NCI-H748 (cell line): ENCODE measurements around the gene RGL1.
"Not testable (repeated sequence)": the region's sequence is repeated elsewhere in the genome, so short reads cannot be mapped to it uniquely, and the experiment has no call there.

Source experiments
- DNase-seq: peaks from one replicate; lab custom pipeline; 2025; ENCODE audit not compliant: unreplicated experiment; lab: John Stamatoyannopoulos, UW

Gene RGL1

DNA sequence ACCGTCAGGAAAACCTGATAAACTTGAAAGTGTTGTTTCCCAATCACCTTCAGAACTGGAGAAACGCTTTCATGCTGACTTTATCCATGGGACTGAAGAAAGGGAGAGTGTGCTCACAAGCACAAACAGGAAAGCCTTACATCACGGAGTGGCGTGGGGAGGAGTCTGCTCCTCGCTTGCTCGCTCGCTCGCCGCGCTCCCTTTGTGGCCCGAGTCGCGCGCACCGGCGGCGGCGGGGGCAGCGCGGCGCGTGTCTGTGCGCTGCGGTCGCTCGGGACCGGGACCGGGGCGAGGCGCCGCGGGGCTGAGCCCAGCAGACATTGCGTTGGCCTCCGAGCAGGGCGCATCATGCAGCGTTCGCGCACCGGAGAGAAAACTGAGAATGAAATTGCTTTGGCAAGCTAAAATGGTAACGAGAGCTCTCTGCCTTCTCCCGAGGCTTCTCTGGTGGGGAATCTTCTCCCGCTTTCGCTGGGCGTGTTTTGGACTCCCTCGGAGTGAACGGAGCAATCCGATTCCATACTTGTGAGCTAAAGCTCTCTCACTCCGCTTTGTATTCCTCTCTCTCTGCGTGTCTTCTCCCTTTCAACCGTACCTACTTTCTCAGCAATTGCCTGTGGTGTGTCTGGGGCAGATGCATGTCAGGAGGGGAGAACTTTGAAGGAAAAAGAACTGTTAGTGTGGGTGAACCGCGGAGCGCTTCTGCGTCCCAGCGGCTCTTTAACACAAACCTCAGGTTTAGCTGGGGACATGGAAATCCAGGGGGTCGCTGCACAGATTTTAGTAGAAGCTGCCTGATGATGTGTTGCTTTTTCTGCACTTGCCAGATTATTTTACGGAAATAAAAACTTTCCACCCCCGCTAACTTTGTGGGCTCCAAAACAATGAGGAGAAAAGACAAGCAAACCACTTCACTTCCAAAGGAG lies at the start of gene RGL1:
RGL1 (plus strand) TSS at position 205 of the 926 bp plus-strand sequence; CDS start at position 383, 178 bp downstream.
- DNase-seq, result peak; percentile 68

GRCh38 chr1:183756326-183756725 lies 48.6 kb upstream of the RGL1 start:
- DNase-seq, result no peak

DNA sequence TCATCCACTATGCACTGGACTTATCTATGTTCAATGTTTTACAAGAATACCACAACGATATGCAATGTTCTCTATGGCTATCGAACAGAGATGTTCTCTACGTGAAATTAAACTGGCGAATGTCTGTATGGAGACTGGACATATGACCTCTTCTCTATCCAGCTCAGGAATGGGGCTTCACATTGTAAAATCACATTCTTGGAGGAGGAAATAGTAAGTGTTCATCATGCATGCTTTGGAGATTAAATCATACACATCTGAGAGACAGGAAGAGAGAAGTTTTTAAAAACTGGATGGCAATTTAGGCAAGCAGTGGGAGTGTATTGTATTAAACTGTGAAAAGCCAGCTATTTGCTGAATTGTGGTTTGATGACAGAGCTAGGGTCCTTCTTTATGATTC lies 47.9 kb upstream of the RGL1 start:
- DNase-seq, result no peak

GRCh38 chr1:183758913-183759312 lies 46.0 kb upstream of the RGL1 start:
- DNase-seq, result no peak

GRCh38 chr1:183760661-183761060 lies 44.3 kb upstream of the RGL1 start:
- no peak for DNase-seq

GRCh38 chr1:183761871-183762270 lies 43.0 kb upstream of the RGL1 start:
- DNase-seq, result no peak

DNA sequence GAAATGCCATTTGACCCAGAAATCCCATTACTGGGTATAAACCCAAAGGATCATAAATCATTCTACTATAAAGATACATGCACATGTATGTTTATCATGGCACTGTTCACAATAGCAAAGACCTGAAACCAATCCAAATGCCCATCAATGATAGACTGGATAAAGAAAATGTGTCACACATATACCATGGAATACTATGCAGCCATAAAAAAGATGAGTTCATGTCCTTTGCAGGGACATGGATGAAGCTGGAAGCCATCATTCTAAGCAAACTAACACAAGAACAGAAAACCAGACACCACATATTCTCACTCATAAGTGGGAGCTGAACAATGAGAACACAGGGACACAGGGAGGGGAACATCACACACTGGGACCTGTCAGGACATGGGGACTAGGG lies 42.1 kb upstream of the RGL1 start:
- DNase-seq, result not testable (repeated sequence)

DNA sequence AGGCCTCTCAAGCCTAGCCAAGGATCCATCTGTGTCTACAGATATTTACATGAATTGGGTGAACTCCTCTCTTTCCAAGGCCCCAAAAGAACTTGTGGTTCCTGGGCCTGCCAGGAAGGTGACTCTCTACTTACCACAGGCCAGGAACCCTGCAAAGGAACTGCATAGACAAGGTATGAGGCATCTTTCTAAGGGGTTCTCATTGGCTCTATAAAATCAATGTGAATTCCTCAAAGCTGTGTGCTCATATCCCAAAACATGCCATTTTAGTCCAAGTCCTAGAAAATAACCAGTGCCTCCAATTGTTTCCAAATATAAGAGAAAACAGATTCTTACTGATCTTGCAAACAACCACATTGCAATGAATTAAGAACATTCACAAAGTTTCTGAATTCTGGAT lies 39.9 kb upstream of the RGL1 start:
- DNase-seq, result no peak

- no peak for DNase-seq
These were observed 34.7 kb upstream of the RGL1 start for GRCh38 chr1:183769956-183770815.

- DNase-seq, result no peak
These were observed 34.1 kb upstream of the RGL1 start for GRCh38 chr1:183770816-183771128.

DNA sequence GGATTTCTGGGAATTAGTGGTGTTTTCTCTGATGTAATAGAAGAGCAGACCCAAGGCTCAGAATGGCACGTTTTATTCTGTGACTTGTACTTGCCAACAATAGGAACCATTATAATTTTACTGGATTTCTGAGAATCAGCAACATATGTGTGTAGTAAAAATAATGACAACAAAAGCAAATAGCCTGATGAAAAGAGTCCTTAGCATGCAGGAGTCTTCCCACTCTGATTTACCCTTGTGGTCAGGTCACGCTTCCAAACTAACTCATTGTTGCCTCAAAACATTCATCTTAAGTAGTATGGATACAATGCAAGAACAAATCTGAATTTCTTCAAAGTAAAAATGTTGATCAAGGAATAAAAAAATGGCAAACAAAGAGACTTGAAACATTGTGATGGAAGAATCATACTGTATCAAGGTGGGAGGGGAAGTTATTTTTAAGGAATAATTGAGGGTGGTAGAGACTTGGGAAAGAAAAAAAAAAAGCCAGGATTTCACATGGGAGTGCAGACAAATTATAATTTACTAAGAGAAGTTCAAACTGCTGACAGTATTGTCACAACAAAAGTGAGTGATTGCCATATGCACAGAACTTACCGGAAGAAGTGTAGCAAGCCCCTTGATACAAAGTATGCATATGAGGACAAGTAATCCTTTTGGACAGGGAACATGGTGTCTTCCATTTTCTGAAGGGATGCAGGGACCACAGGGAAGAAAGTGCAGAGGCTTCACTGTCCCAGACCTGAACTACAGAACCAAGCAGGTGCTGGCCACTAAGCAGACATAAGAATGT lies 31.2 kb upstream of the RGL1 start:
- DNase-seq, result no peak

DNA sequence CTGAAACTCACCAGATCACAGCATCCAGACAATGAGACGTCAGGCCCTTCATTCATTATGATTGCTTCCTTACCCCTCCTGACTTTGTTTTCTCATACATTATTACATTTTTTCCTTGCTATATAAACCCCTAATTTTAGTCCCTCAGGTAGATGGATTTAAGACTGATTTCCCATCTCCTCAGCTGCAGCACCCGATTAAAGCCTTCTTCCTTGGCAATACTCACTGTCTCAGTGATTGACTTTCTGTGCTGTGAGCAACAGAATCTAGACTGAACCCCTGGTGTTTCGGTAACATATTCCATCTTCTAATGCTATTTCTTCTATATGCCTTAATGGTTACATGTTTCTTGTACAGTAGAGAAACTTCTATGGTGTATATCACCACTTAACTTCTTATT lies 30.0 kb upstream of the RGL1 start:
- no peak for DNase-seq

DNA sequence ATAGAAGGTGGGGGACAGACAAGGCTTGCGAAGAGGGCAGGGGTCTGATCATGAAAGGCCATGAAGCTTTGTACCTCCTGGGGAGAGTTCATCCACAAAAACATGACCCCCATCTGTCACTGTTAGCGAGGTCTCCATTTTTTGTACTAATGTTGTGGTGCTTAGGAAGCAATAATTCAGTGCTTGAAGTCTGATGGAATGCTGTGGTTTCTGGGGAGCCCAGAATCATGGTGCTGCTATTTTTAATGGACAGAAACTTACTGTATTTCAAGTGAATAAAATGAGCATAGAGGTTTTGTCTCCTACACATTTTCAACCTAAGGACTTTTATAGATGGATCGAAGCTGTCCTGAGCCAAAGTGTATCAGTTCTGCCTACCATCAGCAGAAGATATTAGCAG lies 28.2 kb upstream of the RGL1 start:
- no peak for DNase-seq

- DNase-seq, result peak; percentile 13
These were observed 27.6 kb upstream of the RGL1 start for GRCh38 chr1:183777328-183777727.

GRCh38 chr1:183778045-183778444 lies 26.9 kb upstream of the RGL1 start:
- DNase-seq, result no peak

DNA sequence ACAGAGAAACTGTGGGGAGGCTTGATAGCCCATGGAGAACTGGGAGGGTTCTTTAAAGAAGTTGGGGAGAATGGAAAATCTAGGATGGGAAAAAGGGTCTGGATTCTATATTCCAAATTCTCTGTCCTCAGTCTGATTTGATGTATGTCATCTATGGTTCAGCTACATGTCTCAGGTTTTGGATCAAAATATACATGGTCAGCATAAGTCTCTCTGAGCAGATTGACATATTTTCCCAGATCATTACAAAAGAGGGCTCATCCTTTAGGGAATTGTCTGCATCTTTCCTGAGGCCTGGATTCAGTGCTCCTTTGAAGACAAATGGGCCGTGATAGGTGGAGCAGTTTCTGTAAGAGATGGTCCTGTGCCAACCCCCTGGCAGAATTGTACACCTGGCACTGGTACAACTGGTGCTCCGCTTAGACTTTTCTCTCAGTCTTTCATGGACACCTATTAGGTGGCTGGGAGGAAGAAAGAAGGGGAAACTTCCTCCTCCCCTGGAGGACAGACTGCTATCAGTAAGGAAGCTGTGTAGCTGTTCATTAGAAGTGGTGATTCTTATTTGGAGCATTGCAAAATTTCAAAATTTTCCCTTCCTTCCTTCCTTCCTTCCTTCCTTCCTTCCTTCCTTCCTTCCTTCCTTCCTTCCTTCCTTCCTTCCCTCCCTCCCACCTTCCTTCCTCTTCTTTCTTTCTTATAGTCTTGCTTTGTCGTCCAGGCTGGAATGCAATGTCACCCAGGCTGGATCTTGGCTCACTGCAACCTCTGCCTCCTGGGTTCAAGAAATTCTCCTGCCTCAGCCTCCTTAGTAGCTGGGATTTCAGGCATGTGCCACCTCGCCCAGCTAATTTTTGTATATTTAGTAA lies 26.1 kb upstream of the RGL1 start:
- no peak for DNase-seq

GRCh38 chr1:183780159-183780558 lies 24.8 kb upstream of the RGL1 start:
- peak; percentile 29 for DNase-seq

DNA sequence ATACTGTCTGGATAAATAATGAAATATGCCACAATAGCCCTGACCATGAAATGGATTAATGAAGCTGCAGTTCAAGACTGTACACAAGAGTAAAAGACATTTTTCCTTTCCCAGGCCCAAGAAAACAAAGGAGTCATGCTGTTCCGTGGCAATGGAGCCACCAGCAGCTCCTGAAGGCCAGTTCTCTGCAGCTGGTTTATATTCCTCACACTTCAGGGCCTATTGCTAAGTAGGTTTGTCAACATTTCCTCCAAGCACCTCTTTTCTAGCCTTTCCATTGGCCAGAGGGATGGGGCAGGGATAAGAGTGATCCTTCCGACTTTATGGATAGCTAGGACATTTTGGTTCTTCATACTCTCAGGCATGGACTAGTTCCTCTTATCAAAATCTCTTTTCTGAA lies 24.2 kb upstream of the RGL1 start:
- DNase-seq, result no peak

GRCh38 chr1:183783342-183783741 lies 21.6 kb upstream of the RGL1 start:
- DNase-seq, result no peak
